Neural cell (in vitro differentiated cells): ENCODE data around the gene STIM1. TPM values are rescaled to one million over a fixed set of nuclear protein-coding genes. Genes with fewer than 3 reads are reported as not detected.

Experiments used
- H2AFZ ChIP-seq: fragments of 200-600, 300-800 bp; sonication (generic), shearing (Covaris generic); 2 replicates; pipeline ENCODE4 v1.6.0; 2014; ENCODE audit warnings: low read depth, mild to moderate bottlenecking, antibody characterized with exemption, low read length, moderate library complexity
- H3F3A ChIP-seq: fragments of 200-600 bp; shearing (Covaris generic); 2 replicates; pipeline ENCODE4 v1.6.1; 2016; ENCODE audit warnings: mild to moderate bottlenecking, moderate library complexity, mixed read lengths, antibody characterized with exemption, low read length; ENCODE audit not compliant: insufficient read depth, poor library complexity, severe bottlenecking
- H3K27ac ChIP-seq: fragments of 200-600, 300-800 bp; sonication (generic), shearing (Covaris generic); 2 replicates; pipeline ENCODE4 v1.5.1; 2014; ENCODE audit warnings: mild to moderate bottlenecking, low read length, moderate library complexity
- H3K27me3 ChIP-seq: fragments of 300-800, 200-600 bp; sonication (generic), shearing (Covaris generic); 2 replicates; pipeline ENCODE4 v1.6.0; 2014; ENCODE audit warnings: mild to moderate bottlenecking, low read depth, low read length, moderate library complexity; ENCODE audit not compliant: insufficient read depth
- H3K36me3 ChIP-seq: fragments of 300-800, 200-600 bp; sonication (generic), shearing (Covaris generic); 2 replicates; pipeline ENCODE4 v1.5.1; 2014; ENCODE audit warnings: mild to moderate bottlenecking, antibody characterized with exemption, low read length, moderate library complexity; ENCODE audit not compliant: insufficient read depth
- H3K4me2 ChIP-seq: fragments of 300-800, 200-600 bp; sonication (generic), shearing (Covaris generic); 2 replicates; pipeline ENCODE4 v1.6.0; 2014; ENCODE audit warnings: mild to moderate bottlenecking, low read length
- H3K4me3 ChIP-seq: fragments of 300-800, 200-600 bp; sonication (generic), shearing (Covaris generic); 2 replicates; pipeline ENCODE4 v1.5.1; 2014; ENCODE audit warnings: mild to moderate bottlenecking, low read length, moderate library complexity
- H3K79me2 ChIP-seq: fragments of 200-600 bp; shearing (Covaris generic); replicated peaks from 2 replicates; pipeline ENCODE4 v1.6.0; 2014; ENCODE audit warnings: mild to moderate bottlenecking, low read length, moderate library complexity; ENCODE audit not compliant: insufficient read depth
- H3K9ac ChIP-seq: fragments of 300-800, 200-600 bp; sonication (generic), shearing (Covaris generic); 2 replicates; pipeline ENCODE4 v1.6.1; 2016; ENCODE audit warnings: mild to moderate bottlenecking, low read length, mixed read lengths
- H3K9me2 ChIP-seq: fragments of 200-600 bp; shearing (Covaris generic); 2 replicates; pipeline ENCODE4 v1.6.1; 2016; ENCODE audit warnings: mild to moderate bottlenecking, low read length, mixed read lengths; ENCODE audit not compliant: insufficient read depth
- H3K9me3 ChIP-seq: fragments of 200-600, 300-800 bp; sonication (generic), shearing (Covaris generic); 2 replicates; pipeline ENCODE4 v1.6.1; 2016; ENCODE audit warnings: mild to moderate bottlenecking, mixed run types, low read length, moderate library complexity, mixed read lengths
- H4K20me1 ChIP-seq: fragments of 200-600 bp; shearing (Covaris generic); 2 replicates; pipeline ENCODE4 v1.6.1; 2016; ENCODE audit warnings: mild to moderate bottlenecking, mixed run types; ENCODE audit not compliant: insufficient read depth
- EP300 ChIP-seq: fragments of 450-650 bp; conservative IDR thresholded peaks from 2 replicates; pipeline ENCODE4 v1.6.1; 2014; ENCODE audit warnings: antibody characterized with exemption, mild to moderate bottlenecking, moderate library complexity; ENCODE audit not compliant: poor library complexity, severe bottlenecking
- EZH2 ChIP-seq: fragments of 200-600, 300-800 bp; shearing (Covaris generic), sonication (generic); IDR thresholded peaks from 2 replicates; pipeline ENCODE4 v1.6.1; 2014; ENCODE audit warnings: antibody characterized with exemption, low read length, borderline replicate concordance, mild to moderate bottlenecking; ENCODE audit not compliant: insufficient read depth, poor library complexity, severe bottlenecking
- MXI1 ChIP-seq: fragments of 450-650 bp; conservative IDR thresholded peaks from 2 replicates; pipeline ENCODE4 v1.6.1; 2014; ENCODE audit warnings: antibody characterized with exemption, mild to moderate bottlenecking; ENCODE audit not compliant: poor library complexity, severe bottlenecking
- POLR2AphosphoS5 ChIP-seq: IDR thresholded peaks from 2 replicates; pipeline ENCODE4 v1.6.1; 2012
- RAD21 ChIP-seq: fragments of 450-650 bp; conservative IDR thresholded peaks from 2 replicates; pipeline ENCODE4 v1.6.1; 2014; ENCODE audit warnings: antibody characterized with exemption, mild to moderate bottlenecking, moderate library complexity
- SMC3 ChIP-seq: fragments of 450-650 bp; conservative IDR thresholded peaks from 2 replicates; pipeline ENCODE4 v1.6.1; 2014; ENCODE audit warnings: antibody characterized with exemption, mild to moderate bottlenecking, moderate library complexity; ENCODE audit not compliant: poor library complexity
- TAF1 ChIP-seq: IDR thresholded peaks from 2 replicates; pipeline ENCODE4 v1.6.1; 2012; ENCODE audit warnings: low read depth
- polyA plus RNA-seq: library from polyadenylated mRNA; depleted of rRNA; stranded (reverse); fragments of >200 nt; gene quantifications from 2 replicates; pipeline ENCODE4 v1.2.3, GENCODE V29; 2014
- TF ChIP-seq, protein P1 (sequence below): IDR thresholded peaks from 2 replicates; pipeline ENCODE4 v1.6.1; 2012; ENCODE audit warnings: borderline replicate concordance
- TF ChIP-seq, protein P2 (sequence below): fragments of 450-650 bp; IDR thresholded peaks from 2 replicates; pipeline ENCODE4 v1.5.1; 2014; ENCODE audit warnings: antibody characterized with exemption, mild to moderate bottlenecking, moderate library complexity; ENCODE audit not compliant: poor library complexity, severe bottlenecking

STIM1 gene
- polyA plus RNA-seq, 1 donor from 2014 or later: 14.5 TPM

DNA sequence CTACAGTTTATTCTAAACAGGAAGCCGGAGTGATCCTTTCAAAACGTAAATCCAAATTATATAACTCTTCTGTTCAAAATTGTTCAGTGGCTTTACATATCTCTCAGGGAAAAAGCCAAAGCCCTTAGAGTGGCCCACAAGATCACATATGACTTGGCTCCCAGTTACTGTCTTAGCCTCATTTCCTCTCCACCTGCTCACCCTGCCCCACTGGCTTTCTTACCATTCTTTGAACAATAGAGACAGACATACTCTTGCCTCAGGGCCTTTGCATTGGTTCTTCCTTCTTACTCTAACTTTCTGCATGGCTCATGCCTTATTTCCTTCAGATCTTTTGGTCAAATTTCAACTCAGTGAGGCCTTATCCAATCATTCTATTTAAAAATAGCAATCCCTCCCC, 52.1 kb downstream of the STIM1 start:
- Histone ChIP-seq H3K9me2 (no peaks in the 10 kb centered on the region), H3K9ac (no peak overlapping the region), H2AFZ (no peak overlapping the region), H3K79me2 (no peaks in the 10 kb centered on the region), H3K27me3 (no peaks in the 10 kb centered on the region), H3K36me3 (no peaks in the 10 kb centered on the region), H3F3A (no peaks in the 10 kb centered on the region), H4K20me1 (no peaks in the 10 kb centered on the region), H3K27ac (no peak overlapping the region), H3K4me3 (no peak overlapping the region), H3K4me2 (no peak overlapping the region), H3K9me3 (no peaks in the 10 kb centered on the region)
- TF ChIP-seq EP300 (no peak), TAF1 (no peak), SMC3 (no peak), MXI1 (no peak), EZH2 (no peak), POLR2AphosphoS5 (no peak), RAD21 (no peak)
- TF ChIP-seq, protein P1, sequence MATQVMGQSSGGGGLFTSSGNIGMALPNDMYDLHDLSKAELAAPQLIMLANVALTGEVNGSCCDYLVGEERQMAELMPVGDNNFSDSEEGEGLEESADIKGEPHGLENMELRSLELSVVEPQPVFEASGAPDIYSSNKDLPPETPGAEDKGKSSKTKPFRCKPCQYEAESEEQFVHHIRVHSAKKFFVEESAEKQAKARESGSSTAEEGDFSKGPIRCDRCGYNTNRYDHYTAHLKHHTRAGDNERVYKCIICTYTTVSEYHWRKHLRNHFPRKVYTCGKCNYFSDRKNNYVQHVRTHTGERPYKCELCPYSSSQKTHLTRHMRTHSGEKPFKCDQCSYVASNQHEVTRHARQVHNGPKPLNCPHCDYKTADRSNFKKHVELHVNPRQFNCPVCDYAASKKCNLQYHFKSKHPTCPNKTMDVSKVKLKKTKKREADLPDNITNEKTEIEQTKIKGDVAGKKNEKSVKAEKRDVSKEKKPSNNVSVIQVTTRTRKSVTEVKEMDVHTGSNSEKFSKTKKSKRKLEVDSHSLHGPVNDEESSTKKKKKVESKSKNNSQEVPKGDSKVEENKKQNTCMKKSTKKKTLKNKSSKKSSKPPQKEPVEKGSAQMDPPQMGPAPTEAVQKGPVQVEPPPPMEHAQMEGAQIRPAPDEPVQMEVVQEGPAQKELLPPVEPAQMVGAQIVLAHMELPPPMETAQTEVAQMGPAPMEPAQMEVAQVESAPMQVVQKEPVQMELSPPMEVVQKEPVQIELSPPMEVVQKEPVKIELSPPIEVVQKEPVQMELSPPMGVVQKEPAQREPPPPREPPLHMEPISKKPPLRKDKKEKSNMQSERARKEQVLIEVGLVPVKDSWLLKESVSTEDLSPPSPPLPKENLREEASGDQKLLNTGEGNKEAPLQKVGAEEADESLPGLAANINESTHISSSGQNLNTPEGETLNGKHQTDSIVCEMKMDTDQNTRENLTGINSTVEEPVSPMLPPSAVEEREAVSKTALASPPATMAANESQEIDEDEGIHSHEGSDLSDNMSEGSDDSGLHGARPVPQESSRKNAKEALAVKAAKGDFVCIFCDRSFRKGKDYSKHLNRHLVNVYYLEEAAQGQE: no peak
- TF ChIP-seq, protein P2, sequence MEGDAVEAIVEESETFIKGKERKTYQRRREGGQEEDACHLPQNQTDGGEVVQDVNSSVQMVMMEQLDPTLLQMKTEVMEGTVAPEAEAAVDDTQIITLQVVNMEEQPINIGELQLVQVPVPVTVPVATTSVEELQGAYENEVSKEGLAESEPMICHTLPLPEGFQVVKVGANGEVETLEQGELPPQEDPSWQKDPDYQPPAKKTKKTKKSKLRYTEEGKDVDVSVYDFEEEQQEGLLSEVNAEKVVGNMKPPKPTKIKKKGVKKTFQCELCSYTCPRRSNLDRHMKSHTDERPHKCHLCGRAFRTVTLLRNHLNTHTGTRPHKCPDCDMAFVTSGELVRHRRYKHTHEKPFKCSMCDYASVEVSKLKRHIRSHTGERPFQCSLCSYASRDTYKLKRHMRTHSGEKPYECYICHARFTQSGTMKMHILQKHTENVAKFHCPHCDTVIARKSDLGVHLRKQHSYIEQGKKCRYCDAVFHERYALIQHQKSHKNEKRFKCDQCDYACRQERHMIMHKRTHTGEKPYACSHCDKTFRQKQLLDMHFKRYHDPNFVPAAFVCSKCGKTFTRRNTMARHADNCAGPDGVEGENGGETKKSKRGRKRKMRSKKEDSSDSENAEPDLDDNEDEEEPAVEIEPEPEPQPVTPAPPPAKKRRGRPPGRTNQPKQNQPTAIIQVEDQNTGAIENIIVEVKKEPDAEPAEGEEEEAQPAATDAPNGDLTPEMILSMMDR: no peak

DNA sequence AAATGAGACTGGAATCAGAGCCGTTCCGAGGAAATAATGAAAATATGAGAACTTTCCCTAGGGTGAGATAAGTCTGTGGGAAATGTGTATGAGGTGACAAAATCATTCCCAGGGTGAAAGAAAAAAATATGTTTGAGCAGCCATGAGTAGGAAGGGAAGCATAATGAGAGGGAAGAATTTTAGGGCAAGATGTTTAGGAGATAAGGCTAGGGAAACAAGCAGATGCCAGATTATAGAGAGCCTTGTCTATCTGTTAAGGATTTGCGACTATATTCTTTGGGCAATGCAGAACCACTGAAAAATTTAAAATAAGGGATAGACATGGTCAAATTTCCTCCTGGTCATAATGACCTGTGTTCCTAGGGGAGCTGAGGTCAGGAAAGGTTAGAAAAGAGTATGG, 54.4 kb downstream of the STIM1 start:
- no peaks in the 10 kb centered on the region for H3K36me3 ChIP-seq
- H3K9ac ChIP-seq: no peak overlapping the region

DNA sequence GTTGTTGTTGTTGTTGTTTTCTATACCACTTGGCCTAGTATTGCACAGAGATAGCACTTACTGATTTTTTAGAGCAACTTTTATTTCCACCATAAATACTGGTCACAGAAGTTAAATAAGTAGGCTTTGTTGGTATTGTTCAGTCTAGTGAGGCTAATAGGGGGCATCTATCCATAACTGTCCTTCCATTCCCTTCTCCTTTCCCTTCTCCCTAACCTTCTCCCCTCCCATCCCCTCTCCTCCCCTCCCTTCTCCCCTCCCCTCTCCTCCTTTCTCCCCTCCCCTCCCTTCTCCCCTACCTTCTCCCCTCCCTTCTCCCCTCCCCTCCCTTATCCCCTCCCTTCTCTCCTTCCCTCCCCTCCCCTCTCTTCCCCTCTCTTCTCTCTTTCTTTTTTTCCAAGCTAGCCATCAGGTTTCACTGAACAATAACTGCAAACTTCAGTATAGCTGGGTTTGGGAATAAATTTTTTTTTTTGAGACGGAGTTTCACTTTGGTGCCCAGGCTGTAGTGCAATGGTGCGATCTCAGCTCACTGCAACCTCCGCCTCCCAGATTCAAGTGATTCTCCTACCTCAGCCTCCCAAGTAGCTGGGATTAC, 56.5 kb downstream of the STIM1 start:
- no peak overlapping the region for H3K9ac ChIP-seq
- H3K36me3 ChIP-seq: no peaks in the 10 kb centered on the region
- no peaks in the 10 kb centered on the region for H4K20me1 ChIP-seq
- H3F3A ChIP-seq: no peaks in the 10 kb centered on the region
- H2AFZ ChIP-seq: no peak overlapping the region
- no peaks in the 10 kb centered on the region for H3K9me2 ChIP-seq
- H3K27ac ChIP-seq: no peak overlapping the region
- TF ChIP-seq EP300 (no peak), POLR2AphosphoS5 (no peak), RAD21 (no peak), SMC3 (no peak), MXI1 (no peak), TAF1 (no peak), EZH2 (no peak)
- TF ChIP-seq, protein P2: no peak
- TF ChIP-seq, protein P1: no peak
- no peak overlapping the region for H3K4me2 ChIP-seq
- no peaks in the 10 kb centered on the region for H3K9me3 ChIP-seq
- no peak overlapping the region for H3K4me3 ChIP-seq
- no peaks in the 10 kb centered on the region for H3K27me3 ChIP-seq
- H3K79me2 ChIP-seq: no peaks in the 10 kb centered on the region

More for the DNA sequence above, 54.4 kb downstream of the STIM1 start:
- no peaks in the 10 kb centered on the region for H3F3A ChIP-seq
- H3K9me3 ChIP-seq: no peaks in the 10 kb centered on the region
- H3K4me3 ChIP-seq: no peak overlapping the region
- no peaks in the 10 kb centered on the region for H3K9me2 ChIP-seq
- no peak overlapping the region for H3K4me2 ChIP-seq
- no peak overlapping the region for H3K27ac ChIP-seq
- H4K20me1 ChIP-seq: no peaks in the 10 kb centered on the region
- H3K27me3 ChIP-seq: no peaks in the 10 kb centered on the region
- H3K79me2 ChIP-seq: no peaks in the 10 kb centered on the region
- no peak overlapping the region for H2AFZ ChIP-seq
- TF ChIP-seq TAF1: no peak
